IMR-90 (cell line): ENCODE data around the gene PTPRN2. TPM values are rescaled to one million over a fixed set of nuclear protein-coding genes. Genes with fewer than 3 reads are reported as not detected.
"Not testable (repeated sequence)": the region's sequence is repeated elsewhere in the genome, so short reads cannot be mapped to it uniquely, and the experiment has no call there.

Experiments
- ATAC-seq: fragments of 200-7000 bp; cut with Tn5 transposase; 2 replicates; pipeline ENCODE4 v1.9.1; 2020; ENCODE audit warnings: low read depth, mild to moderate bottlenecking, moderate library complexity
- BruUV-seq: library from RNA; stranded (reverse); fragments of 400-500 nt; replicated peaks from 2 replicates; lab custom pipeline; 2021; lab: Mats Ljungman, UMichigan
- CTCF ChIA-PET: fragments of 300-600 bp; formaldehyde crosslinking; extraction: SDS; loops from one replicate; lab custom pipeline; 2021; ENCODE audit warnings: antibody characterized with exemption; lab: Yijun Ruan, JAX
- POLR2A ChIA-PET: fragments of 300-600 bp; sonication (Branson Sonifier 250); formaldehyde crosslinking; loops from one replicate; lab custom pipeline; 2022; ENCODE audit warnings: antibody characterized with exemption; ENCODE audit not compliant: unreplicated experiment; lab: Charles Lee
- DNase-seq: peaks from one replicate; pipeline ENCODE4 v3.0.0; 2013
- H2AFZ ChIP-seq: replicated peaks from 2 replicates; pipeline ENCODE3; 2013; ENCODE audit warnings: low read length, mild to moderate bottlenecking; ENCODE audit not compliant: poor library complexity
- H2AK5ac ChIP-seq: 2 replicates; pipeline ENCODE4 v1.6.1; 2013; ENCODE audit warnings: low read depth, low read length, inconsistent platforms
- H2AK9ac ChIP-seq: replicated peaks from 2 replicates; pipeline ENCODE3; 2013; ENCODE audit warnings: mild to moderate bottlenecking, low read depth, low read length, moderate library complexity; ENCODE audit not compliant: poor library complexity
- H2BK120ac ChIP-seq: 2 replicates; pipeline ENCODE4 v1.6.1; 2013; ENCODE audit warnings: low read depth, low read length, inconsistent platforms
- H2BK15ac ChIP-seq: 3 replicates; pipeline ENCODE4 v1.6.1; 2013; ENCODE audit warnings: low read depth, low read length, inconsistent platforms
- H2BK20ac ChIP-seq: 2 replicates; pipeline ENCODE4 v1.6.1; 2013; ENCODE audit warnings: low read depth, mild to moderate bottlenecking, inconsistent platforms, low read length, moderate library complexity
- H2BK5ac ChIP-seq: 2 replicates; pipeline ENCODE4 v1.6.1; 2013; ENCODE audit warnings: mild to moderate bottlenecking, low read depth, low read length, inconsistent platforms; ENCODE audit not compliant: poor library complexity, severe bottlenecking
- H3K14ac ChIP-seq: replicated peaks from 2 replicates; pipeline ENCODE4 v1.6.1; 2013; ENCODE audit warnings: low read depth, low read length, inconsistent platforms
- H3K18ac ChIP-seq: 2 replicates; pipeline ENCODE4 v1.6.1; 2013; ENCODE audit warnings: low read depth, low read length, control low read depth
- H3K23ac ChIP-seq: 2 replicates; pipeline ENCODE4 v1.6.1; 2013; ENCODE audit warnings: low read depth, low read length, inconsistent platforms
- H3K27ac ChIP-seq: 2 replicates; pipeline ENCODE4 v1.5.1; 2013; ENCODE audit warnings: mild to moderate bottlenecking, control low read depth, low read length; ENCODE audit not compliant: insufficient read depth
- H3K27me3 ChIP-seq: 2 replicates; pipeline ENCODE4 v1.6.1; 2013; ENCODE audit warnings: low read length; ENCODE audit not compliant: control insufficient read depth, insufficient read depth
- H3K36me3 ChIP-seq: 2 replicates; pipeline ENCODE4 v1.6.1; 2013; ENCODE audit warnings: low read length, mixed read lengths; ENCODE audit not compliant: control insufficient read depth, insufficient read depth
- H3K4ac ChIP-seq: 2 replicates; pipeline ENCODE4 v1.6.1; 2013; ENCODE audit warnings: low read depth, low read length, inconsistent platforms
- H3K4me1 ChIP-seq: 2 replicates; pipeline ENCODE4 v1.6.1; 2013; ENCODE audit warnings: low read length, mixed read lengths; ENCODE audit not compliant: control insufficient read depth, insufficient read depth
- H3K4me2 ChIP-seq: 2 replicates; pipeline ENCODE4 v1.6.1; 2013; ENCODE audit warnings: low read depth, mild to moderate bottlenecking, control low read depth, low read length, moderate library complexity
- H3K4me3 ChIP-seq: 2 replicates; pipeline ENCODE4 v1.5.1; 2013; ENCODE audit warnings: low read depth, mild to moderate bottlenecking, control low read depth, low read length, moderate library complexity; ENCODE audit not compliant: insufficient read depth
- H3K56ac ChIP-seq: 2 replicates; pipeline ENCODE4 v1.6.1; 2013; ENCODE audit warnings: low read length, inconsistent platforms; ENCODE audit not compliant: insufficient read depth; ENCODE audit errors: extremely low read depth
- H3K79me1 ChIP-seq, 2 experiments: 2 replicates each; pipeline ENCODE4 v1.6.1; 2013; ENCODE audit warnings: low read length in 2 of 2, inconsistent platforms in 1 of 2, low read depth in 1 of 2
- H3K9ac ChIP-seq: 2 replicates; pipeline ENCODE4 v1.6.1; 2013; ENCODE audit warnings: low read depth, low read length, control low read depth
- H3K9me1 ChIP-seq: 2 replicates; pipeline ENCODE4 v1.6.1; 2013; ENCODE audit warnings: low read length, inconsistent platforms; ENCODE audit not compliant: insufficient read depth
- H3K9me3 ChIP-seq: 2 replicates; pipeline ENCODE4 v1.6.1; 2013; ENCODE audit warnings: low read length; ENCODE audit not compliant: control insufficient read depth, insufficient read depth
- H4K20me1 ChIP-seq: 2 replicates; pipeline ENCODE4 v1.6.1; 2013; ENCODE audit warnings: low read length, inconsistent platforms; ENCODE audit not compliant: insufficient read depth
- H4K5ac ChIP-seq: 2 replicates; pipeline ENCODE4 v1.6.1; 2013; ENCODE audit warnings: mild to moderate bottlenecking, low read depth, low read length, control low read depth
- H4K8ac ChIP-seq, 2 experiments: 2 replicates each; pipeline ENCODE4 v1.6.1; 2013; ENCODE audit warnings: low read depth in 2 of 2, low read length in 2 of 2, control low read depth in 1 of 2, inconsistent platforms in 1 of 2
- H4K91ac ChIP-seq: 2 replicates; pipeline ENCODE4 v1.6.1; 2013; ENCODE audit warnings: low read depth, low read length, inconsistent platforms; ENCODE audit not compliant: insufficient read depth
- WGBS, 2 experiments: methylation state at CpG; one replicate each; pipeline versions ENCODE4 v1.1.5 to v1.1.7; 2013; ENCODE audit warnings: missing lambda C conversion rate in 2 of 2; ENCODE audit not compliant: insufficient read length in 1 of 2; ENCODE audit errors: extremely low coverage in 2 of 2; 5-methylcytosine and 5-hydroxymethylcytosine counted together
- dilution Hi-C: fragments of 300-500 bp; cut with HindIII; formaldehyde crosslinking; loops from one replicate; pipeline ENCODE4 v1.14.3; 2018; ENCODE audit warnings: low sequenced_read_pairs; ENCODE audit not compliant: unreplicated experiment
- in situ Hi-C: fragments of 300-500 bp; cut with MboI; formaldehyde crosslinking; loops from 3 replicates; pipeline ENCODE4 v1.14.3; 2019; ENCODE audit warnings: low sequenced_read_pairs, inconsistent platforms, mixed read lengths
- intact Hi-C: fragments of 100-400 bp; cut with micrococcal nuclease; formaldehyde crosslinking; loops from 2 replicates; pipeline ENCODE4 v1.10.0; 2022
- polyA plus RNA-seq, 3 experiments: library from polyadenylated mRNA; depleted of rRNA; stranded (reverse); fragments of >200 nt; gene quantifications; 2 replicates each; pipeline ENCODE4 v1.2.3, GENCODE V29; 2012; ENCODE audit warnings: low replicate concordance in 1 of 3
- total RNA-seq: library from RNA; depleted of rRNA; stranded (reverse); fragments of >200 nt; gene quantifications from 2 replicates; pipeline ENCODE4 v1.2.3, GENCODE V29; 2012

PTPRN2 gene
- total and polyA plus RNA-seq, 2 of the 4 experiments (the other 2 are of a cell fraction) = 0.03 TPM; not detected in 1

GRCh38 chr7:158294468-158295215 lies 293.0 kb downstream of the PTPRN2 start:
- not testable (repeated sequence) for BruUV-seq

More at GRCh38 chr7:158294468-158295215, 293.0 kb downstream of the PTPRN2 start:
- H3K18ac ChIP-seq, H3K4me2 ChIP-seq, H3K79me1 ChIP-seq, H2AK9ac ChIP-seq, H4K8ac ChIP-seq, H3K27ac ChIP-seq, H2BK20ac ChIP-seq, H3K4me3 ChIP-seq, H3K23ac ChIP-seq, CTCF ChIA-PET, H3K36me3 ChIP-seq, in situ Hi-C loops, H3K56ac ChIP-seq, H4K91ac ChIP-seq, H2AK5ac ChIP-seq, DNase-seq, H2BK5ac ChIP-seq, H3K4me1 ChIP-seq, H2AFZ ChIP-seq, H3K14ac ChIP-seq, H2BK120ac ChIP-seq, H3K9ac ChIP-seq, ATAC-seq, dilution Hi-C loops, H4K20me1 ChIP-seq, H4K5ac ChIP-seq, H3K4ac ChIP-seq, H3K27me3 ChIP-seq, H3K9me1 ChIP-seq, H2BK15ac ChIP-seq, intact Hi-C loops, POLR2A ChIA-PET: not testable (repeated sequence)
- H3K9me3 ChIP-seq = peaks cover 36% of the 10 kb centered on the region
- WGBS, 2 experiments = 84% methylated on average over 10 of the region's 29 CpGs; no CpG with 5 or more reads in 1 of the 2 experiments
